Omental fat pad (tissue), 4 donors: ENCODE measurements around the gene FILIP1. TPM values are rescaled to one million over a fixed set of nuclear protein-coding genes. Genes with fewer than 3 reads are reported as not detected.

ENCODE experiments used
- ATAC-seq: fragments of 150-250 bp; one replicate; pipeline ENCODE4 v1.9.1; 2016; ENCODE audit warnings: mild to moderate bottlenecking, moderate library complexity; ENCODE audit not compliant: low FRiP score
- DNase-seq: peaks from one replicate; pipeline ENCODE4 v3.0.0-alpha.2; 2019; ENCODE audit warnings: low spot score
- CTCF ChIP-seq, 3 donors: fragments of 450-650 bp; IDR thresholded peaks; one replicate each; pipeline ENCODE4 v1.5.1; 2016 to 2017; ENCODE audit warnings: antibody characterized with exemption in 3 of 3, mild to moderate bottlenecking in 3 of 3, moderate library complexity in 2 of 3
- total RNA-seq, 4 donors: library from RNA; depleted of rRNA; stranded (reverse); fragments of >200 nt; gene quantifications; one replicate each; pipeline ENCODE4 v1.1.0, GENCODE V29; 2016

FILIP1 gene
- total RNA-seq, 4 donors from 2014 or later, result 3.0 to 15.9 (median 5.7) TPM

- TF ChIP-seq CTCF (IDR thresholded peaks at IDR 0.05), result no peak
- ATAC-seq (no peak), DNase-seq (no peak)
Measured at GRCh38 chr6:75495011-75495410, 1.4 kb upstream of the FILIP1 start.

- no peak for ATAC-seq
- DNase-seq, result no peak
- no peak for TF ChIP-seq CTCF (IDR thresholded peaks at IDR 0.05)
Measured at GRCh38 chr6:75494290-75494689, 690 bp upstream of the FILIP1 start.

- ATAC-seq, result no peak
- no peak for TF ChIP-seq CTCF (IDR thresholded peaks at IDR 0.05)
- DNase-seq, result no peak
Measured at GRCh38 chr6:75492386-75493153, 1.0 kb downstream of the FILIP1 start.

- DNase-seq (no peak), ATAC-seq (no peak)
- TF ChIP-seq CTCF (IDR thresholded peaks at IDR 0.05), result no peak
Measured at GRCh38 chr6:75491291-75491690, 2.3 kb downstream of the FILIP1 start.

GRCh38 chr6:75490706-75491105 lies 2.9 kb downstream of the FILIP1 start:
- ATAC-seq (no peak), DNase-seq (no peak)
- TF ChIP-seq CTCF (IDR thresholded peaks at IDR 0.05), result no peak

GRCh38 chr6:75489025-75489424 lies 4.6 kb downstream of the FILIP1 start:
- no peak for DNase-seq
- no peak for ATAC-seq
- TF ChIP-seq CTCF (IDR thresholded peaks at IDR 0.05), result no peak

GRCh38 chr6:75488033-75488432 lies 5.6 kb downstream of the FILIP1 start:
- TF ChIP-seq CTCF (IDR thresholded peaks at IDR 0.05), result no peak
- DNase-seq (no peak), ATAC-seq (peak; percentile 75)
